VCaP (cell line): ENCODE data around the gene SGSM1.
"Not testable (repeated sequence)": the region's sequence is repeated elsewhere in the genome, so short reads cannot be mapped to it uniquely, and the experiment has no call there.

Source experiments
- H3K27ac ChIP-seq: fragments of 450-650 bp; 2 replicates; pipeline ENCODE4 v1.5.1; 2017
- TF ChIP-seq, protein P1 (sequence below): fragments of 450-650 bp; conservative IDR thresholded peaks from 2 replicates; pipeline ENCODE4 v1.5.1; 2017; ENCODE audit warnings: mild to moderate bottlenecking, moderate library complexity

SGSM1 gene

GRCh38 chr22:24831687-24832086 is 25.7 kb downstream of the SGSM1 start:
- TF ChIP-seq, protein P1, sequence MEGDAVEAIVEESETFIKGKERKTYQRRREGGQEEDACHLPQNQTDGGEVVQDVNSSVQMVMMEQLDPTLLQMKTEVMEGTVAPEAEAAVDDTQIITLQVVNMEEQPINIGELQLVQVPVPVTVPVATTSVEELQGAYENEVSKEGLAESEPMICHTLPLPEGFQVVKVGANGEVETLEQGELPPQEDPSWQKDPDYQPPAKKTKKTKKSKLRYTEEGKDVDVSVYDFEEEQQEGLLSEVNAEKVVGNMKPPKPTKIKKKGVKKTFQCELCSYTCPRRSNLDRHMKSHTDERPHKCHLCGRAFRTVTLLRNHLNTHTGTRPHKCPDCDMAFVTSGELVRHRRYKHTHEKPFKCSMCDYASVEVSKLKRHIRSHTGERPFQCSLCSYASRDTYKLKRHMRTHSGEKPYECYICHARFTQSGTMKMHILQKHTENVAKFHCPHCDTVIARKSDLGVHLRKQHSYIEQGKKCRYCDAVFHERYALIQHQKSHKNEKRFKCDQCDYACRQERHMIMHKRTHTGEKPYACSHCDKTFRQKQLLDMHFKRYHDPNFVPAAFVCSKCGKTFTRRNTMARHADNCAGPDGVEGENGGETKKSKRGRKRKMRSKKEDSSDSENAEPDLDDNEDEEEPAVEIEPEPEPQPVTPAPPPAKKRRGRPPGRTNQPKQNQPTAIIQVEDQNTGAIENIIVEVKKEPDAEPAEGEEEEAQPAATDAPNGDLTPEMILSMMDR, result no peak
- no peak overlapping the region for H3K27ac ChIP-seq

DNA sequence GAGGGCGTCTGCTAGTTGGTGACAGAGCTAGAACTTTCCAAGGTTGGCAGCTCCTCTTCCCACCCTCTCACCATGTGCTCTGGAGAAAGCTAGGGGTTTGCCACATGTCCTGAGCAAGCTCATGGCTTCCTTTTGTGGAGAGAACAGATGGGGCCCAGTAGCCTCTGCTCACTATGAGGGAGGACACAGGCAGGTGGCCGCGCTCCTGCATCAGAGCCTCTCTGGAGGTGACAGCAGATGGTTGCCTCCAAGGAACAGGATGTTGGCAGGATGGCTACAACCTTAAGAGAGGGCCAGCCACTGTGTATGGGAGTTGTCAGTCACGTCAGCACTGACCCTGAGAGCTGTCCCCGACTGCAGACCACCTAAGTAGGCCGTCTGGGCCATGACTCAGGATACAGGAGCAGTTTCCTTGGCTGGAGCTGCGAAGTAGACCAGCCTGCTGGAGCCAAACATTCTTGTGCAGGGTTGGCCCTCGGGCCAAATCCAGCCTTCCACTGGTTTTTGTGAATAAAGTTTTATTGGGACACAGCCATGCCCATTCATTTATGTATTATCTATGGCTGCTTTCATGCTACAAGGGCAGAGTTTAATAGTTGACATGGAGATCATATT is 28.0 kb downstream of the SGSM1 start:
- TF ChIP-seq, protein P1, result no peak
- no peak overlapping the region for H3K27ac ChIP-seq

GRCh38 chr22:24834845-24835570 is 29.0 kb downstream of the SGSM1 start:
- TF ChIP-seq, protein P1, result peak; percentile 66
- no peak overlapping the region for H3K27ac ChIP-seq

- TF ChIP-seq, protein P1, result no peak
- H3K27ac ChIP-seq, result no peak overlapping the region
These were observed 30.3 kb downstream of the SGSM1 start for GRCh38 chr22:24836282-24836681.

DNA sequence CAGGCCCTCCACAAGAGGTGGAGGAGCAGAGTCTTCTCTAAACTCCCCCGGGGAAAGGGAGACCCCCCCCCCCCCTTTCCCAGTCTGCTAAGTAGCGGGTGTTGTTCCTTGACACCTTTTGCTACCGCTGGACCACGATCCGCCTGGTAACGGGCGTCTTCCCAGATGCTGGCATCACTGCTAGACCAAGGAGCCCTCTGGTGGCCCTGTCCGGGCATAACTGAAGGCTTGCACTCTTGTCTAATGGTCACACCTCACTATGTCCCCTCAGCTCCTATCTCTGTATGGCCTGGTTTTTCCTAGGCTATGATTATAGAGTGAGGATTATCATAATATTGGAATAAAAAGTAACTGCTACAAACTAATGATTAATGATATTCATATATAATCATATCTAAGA is 31.5 kb downstream of the SGSM1 start:
- H3K27ac ChIP-seq, result not testable (repeated sequence)
- TF ChIP-seq, protein P1, result 0 out of 2 replicates have a peak, but pooled peaks have one; percentile 25

DNA sequence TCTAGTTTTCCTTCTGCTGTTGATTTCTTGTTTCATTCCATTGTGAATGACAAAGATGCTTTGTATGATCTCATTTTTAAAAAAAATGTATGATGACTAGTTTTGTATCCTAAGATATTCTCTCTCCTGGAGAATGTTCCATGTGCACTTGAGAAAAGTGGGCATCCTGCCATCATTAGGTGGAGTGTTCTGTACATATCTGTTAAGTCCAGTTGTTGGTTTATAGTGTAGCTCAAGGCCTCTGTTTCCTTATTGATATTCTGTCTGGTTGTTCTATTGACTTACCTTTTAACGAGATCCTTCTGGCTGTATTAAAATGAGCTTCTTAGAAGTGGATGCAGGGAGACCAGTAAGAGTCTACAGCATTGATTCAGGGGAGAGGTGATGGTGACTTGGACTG is 35.2 kb downstream of the SGSM1 start:
- TF ChIP-seq, protein P1, result no peak
- H3K27ac ChIP-seq, result peak overlapping the region; percentile 40

GRCh38 chr22:24843048-24843447 is 37.0 kb downstream of the SGSM1 start:
- no peak overlapping the region for H3K27ac ChIP-seq
- TF ChIP-seq, protein P1, result no peak
